GM19328 (cell line): ENCODE results near the gene CRYAB.
"Not testable (repeated sequence)": the region's sequence is repeated elsewhere in the genome, so short reads cannot be mapped to it uniquely, and the experiment has no call there.

Experiments used
- ATAC-seq: cut with Tn5 transposase; IDR thresholded peaks from one replicate; pipeline ENCODE4 v1.9.1; 2021; ENCODE audit warnings: mild to moderate bottlenecking, moderate library complexity; ENCODE audit not compliant: unreplicated experiment

CRYAB gene

DNA sequence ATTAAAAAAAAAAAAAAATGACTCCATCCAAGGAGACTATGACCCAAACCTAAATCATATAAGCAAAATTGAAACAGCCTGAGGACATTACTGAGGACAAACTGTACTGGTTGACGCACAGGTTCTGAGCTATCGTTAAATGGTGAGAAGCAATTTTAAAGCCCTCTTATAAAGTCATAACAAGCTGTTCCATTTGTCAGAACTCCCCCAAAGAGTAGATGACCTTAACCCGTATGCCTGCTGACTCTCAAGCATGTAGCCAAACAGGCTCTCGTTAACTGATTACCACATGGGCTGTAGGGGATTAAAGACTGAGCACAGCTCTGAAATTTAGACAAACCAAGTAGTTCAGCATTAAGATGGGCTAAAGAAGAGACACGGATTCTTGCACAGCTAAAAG, 2.2 kb downstream of the CRYAB start:
- ATAC-seq, result no peak

GRCh38 chr11:111908639-111909305, 2.8 kb downstream of the CRYAB start:
- ATAC-seq, result no peak

GRCh38 chr11:111906680-111907079, 4.9 kb downstream of the CRYAB start:
- ATAC-seq, result no peak

DNA sequence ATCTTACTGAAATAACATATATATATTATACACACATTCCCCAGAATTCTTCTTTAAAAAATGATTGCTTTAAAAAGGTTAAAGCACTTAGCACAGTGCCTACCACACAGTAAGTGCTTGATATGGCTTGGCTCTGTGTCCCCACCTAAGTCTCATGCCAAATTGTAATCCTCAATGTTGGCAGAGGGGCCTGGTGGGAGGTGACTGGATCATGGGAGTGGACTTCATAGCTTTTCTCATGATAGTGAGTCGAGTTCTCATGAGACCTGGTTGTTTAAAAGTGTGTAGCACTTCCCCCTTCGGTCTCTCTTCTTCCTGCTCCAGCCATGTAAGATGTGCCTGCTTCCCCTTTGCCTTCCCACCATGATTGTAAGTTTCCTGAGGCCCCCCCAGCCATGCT, 6.2 kb downstream of the CRYAB start:
- no peak for ATAC-seq

- ATAC-seq, result no peak
Observed at GRCh38 chr11:111886844-111887243, 24.7 kb downstream of the CRYAB start.

DNA sequence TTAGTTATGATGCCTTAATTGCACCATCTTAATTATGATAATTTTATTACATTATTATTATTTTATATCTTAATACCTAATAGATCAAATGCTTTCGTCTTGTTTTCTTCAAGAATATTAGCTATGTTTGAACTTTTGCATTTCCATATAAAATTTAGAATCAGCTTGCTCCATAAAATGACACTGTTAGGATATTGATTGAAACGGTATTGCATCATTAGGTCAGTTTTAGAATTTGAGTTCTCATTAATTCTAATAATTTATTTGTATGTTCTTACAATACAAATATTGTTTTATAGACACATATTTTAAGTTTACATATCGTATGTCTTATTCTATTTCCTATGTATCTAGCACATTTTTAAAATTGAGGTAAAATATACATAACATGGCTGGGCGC, 25.5 kb downstream of the CRYAB start:
- ATAC-seq, result no peak

DNA sequence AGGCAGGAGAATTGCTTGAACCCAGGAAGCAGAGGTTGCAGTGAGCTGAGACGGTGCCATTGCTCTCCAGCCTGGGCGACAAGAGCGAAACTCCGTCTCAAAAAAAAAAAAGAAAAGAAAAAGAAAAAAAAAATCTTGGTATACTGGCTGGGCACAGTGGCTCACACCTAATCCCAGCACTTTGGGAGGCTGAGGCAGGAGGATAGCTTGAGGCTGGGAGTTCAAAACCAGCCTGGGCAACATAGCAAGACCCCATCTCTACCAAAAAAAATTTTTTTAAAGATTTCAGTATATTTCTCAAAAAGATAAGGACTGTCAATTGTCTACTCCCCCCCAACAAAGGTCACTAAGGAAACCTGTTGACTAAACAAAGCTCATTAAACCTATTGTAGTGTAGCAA, 26.5 kb downstream of the CRYAB start:
- not testable (repeated sequence) for ATAC-seq

GRCh38 chr11:111882202-111882601, 29.4 kb downstream of the CRYAB start:
- ATAC-seq, result no peak

DNA sequence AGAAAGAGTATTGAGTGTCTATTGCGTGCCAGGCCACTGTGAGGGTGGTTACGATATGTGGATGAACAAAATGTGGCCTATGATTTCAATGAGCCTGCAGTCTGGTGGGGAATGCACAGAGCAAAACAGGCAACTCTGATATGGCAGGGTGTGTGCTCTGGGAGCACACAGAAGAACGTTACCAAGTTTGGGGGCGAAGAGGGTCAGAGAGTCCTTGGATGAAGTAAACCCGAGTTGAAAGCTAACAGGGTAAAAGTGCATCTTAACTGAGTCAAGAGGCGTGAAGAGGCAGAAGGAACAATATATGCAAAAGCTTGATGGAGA, 32.0 kb downstream of the CRYAB start:
- no peak for ATAC-seq

DNA sequence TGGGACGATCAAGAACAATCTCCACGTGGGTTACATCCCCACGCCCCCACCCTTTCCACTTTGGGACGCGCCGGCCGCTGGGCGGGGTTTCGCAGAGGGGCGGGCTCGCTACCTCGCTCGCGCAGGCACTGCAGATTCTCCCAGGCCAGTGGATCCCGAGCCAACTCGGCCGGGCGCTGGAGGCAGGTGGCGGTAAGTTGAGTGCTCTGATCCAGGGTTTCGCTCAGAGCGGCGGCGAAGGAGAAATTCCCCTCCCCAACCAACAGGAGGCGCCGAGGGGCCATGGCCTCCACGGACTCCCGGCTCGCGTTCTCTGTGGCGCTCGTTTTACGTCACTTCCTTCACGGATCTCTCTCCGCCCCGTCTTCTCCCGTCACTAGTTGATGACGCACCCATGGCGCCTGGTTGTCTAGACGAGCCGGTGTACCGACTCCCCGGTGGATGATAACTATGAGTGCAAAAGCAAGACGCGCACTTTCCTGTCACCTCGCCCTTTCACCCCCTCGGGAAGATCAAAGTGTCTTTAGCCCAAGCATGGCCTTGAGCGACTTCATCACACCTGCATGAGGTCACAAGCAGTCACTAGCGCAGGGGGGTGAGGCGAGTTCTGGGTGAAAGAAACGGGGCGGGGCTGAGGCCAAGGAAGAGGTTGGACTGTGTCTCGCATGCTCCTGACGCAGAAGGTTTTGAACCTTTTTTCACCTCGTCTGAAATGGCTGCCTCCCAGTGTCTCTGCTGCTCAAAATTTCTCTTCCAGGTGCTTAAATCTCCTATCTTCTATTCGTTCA, 32.5 kb downstream of the CRYAB start, which contains the start of the genes CFAP68 and FDXACB1:
TSS of gene CFAP68 (plus strand) at position 693 of the 788 bp plus-strand sequence. CDS start at position 713, 20 bp downstream.
TSS of gene FDXACB1 (minus strand) at position 317 of the 788 bp plus-strand sequence. CDS start at position 284, 33 bp downstream.
- ATAC-seq, result peak; percentile 88

GRCh38 chr11:111878385-111878848, 33.2 kb downstream of the CRYAB start:
- no peak for ATAC-seq

GRCh38 chr11:111871693-111872161, 39.8 kb downstream of the CRYAB start:
- no peak for ATAC-seq

DNA sequence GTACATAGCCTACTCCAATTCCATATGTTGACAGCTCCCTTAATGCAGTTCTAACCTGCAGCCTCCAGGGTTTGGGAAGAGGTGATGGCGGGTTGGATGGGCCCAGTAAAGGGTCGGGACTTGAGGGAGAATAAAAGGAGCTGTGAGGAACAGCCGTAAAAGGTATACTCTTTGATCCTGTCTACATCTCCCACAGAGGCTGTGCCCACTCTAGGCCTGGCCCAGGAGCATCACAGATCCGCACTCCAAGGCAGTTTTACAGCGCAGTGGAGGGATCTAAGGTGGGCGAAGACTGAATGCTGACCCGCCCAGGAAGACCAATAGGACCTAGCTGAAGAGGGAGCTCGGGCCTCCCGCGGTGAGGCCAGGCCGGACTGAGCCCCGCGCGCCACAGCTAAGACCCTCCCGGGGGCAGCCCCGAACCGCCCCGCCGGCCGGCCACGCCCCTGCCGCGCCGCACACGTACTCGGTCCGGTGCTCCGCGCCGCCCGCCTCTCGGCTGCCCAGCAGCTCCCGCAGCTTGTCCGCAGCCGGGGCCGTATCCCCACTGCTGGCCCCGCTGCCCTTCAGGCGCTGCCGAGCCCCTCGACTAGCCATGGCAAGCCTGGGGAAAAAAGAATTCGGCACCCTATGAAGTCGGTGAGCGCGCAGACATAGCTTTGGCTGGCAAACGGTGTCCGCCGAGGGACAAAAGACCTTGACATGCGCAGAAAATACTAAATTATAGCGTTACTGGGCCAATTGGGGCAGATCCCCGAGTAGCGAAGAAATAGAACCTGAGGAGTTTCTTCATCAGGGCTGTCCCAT, 40.5 kb downstream of the CRYAB start, which contains the start of gene ALG9:
TSS of gene ALG9 (minus strand) at position 696 of the 807 bp plus-strand sequence. CDS start at position 597, 99 bp downstream.
- ATAC-seq, result peak; percentile 89

- ATAC-seq, result no peak
Observed at GRCh38 chr11:111870522-111870885, 41.1 kb downstream of the CRYAB start.

- no peak for ATAC-seq
Observed at GRCh38 chr11:111870113-111870512, 41.5 kb downstream of the CRYAB start.

GRCh38 chr11:111860257-111860656, 51.3 kb downstream of the CRYAB start:
- no peak for ATAC-seq
